Endothelial cell of umbilical vein (primary cell): ENCODE results near the gene RAD51B. TPM values are rescaled to one million over a fixed set of nuclear protein-coding genes. Genes with fewer than 3 reads are reported as not detected.
A peak's percentile ranks its signal among the peaks of the same experiment; 100 is the strongest.

Experiments used
- BruUV-seq: library from RNA; stranded (reverse); fragments of 400-500 nt; replicated peaks from 2 replicates; lab custom pipeline; 2021; lab: Mats Ljungman, UMichigan
- CTCF ChIA-PET: fragments of 300-600, 350-600 bp; sonication (Branson Sonifier 250); formaldehyde crosslinking; loops from one replicate; lab custom pipeline; 2021; ENCODE audit warnings: antibody characterized with exemption, inconsistent platforms; lab: Charles Lee
- POLR2A ChIA-PET: fragments of 300-600, 350-600 bp; sonication (Branson Sonifier 250); formaldehyde crosslinking; loops from one replicate; lab custom pipeline; 2021; ENCODE audit warnings: antibody characterized with exemption, inconsistent platforms; lab: Charles Lee
- DNase-seq: peaks from one replicate; pipeline ENCODE4 v3.0.0-alpha.2; 2011; ENCODE audit warnings: low read depth, low spot score
- FAIRE-seq: peaks from 2 replicates; lab custom pipeline; 2011; peaks lifted over from hg19 to GRCh38; lab: Jason Lieb, UNC
- H2AFZ ChIP-seq: 2 replicates; pipeline ENCODE4 v1.6.0; 2012; ENCODE audit warnings: low read depth, low read length, control low read depth, inconsistent platforms
- H3K27ac ChIP-seq: 2 replicates; pipeline ENCODE4 v1.5.1; 2011; ENCODE audit warnings: low read depth, mild to moderate bottlenecking, control low read depth, low read length, moderate library complexity; ENCODE audit not compliant: insufficient read depth
- H3K27me3 ChIP-seq, 2 experiments: 2 replicates each; pipeline versions ENCODE4 v1.6.0 to v1.6.1; 2011; ENCODE audit warnings: low read length in 2 of 2, mixed read lengths in 1 of 2; ENCODE audit not compliant: control insufficient read depth in 2 of 2, insufficient read depth in 2 of 2
- H3K36me3 ChIP-seq, 2 experiments: 2 replicates in 1 of 2; 3 replicates in 1 of 2; pipeline ENCODE4 v1.5.1; 2011; ENCODE audit warnings: low read length in 2 of 2, mild to moderate bottlenecking in 1 of 2, moderate library complexity in 1 of 2; ENCODE audit not compliant: control insufficient read depth in 2 of 2, insufficient read depth in 2 of 2; ENCODE audit errors: extremely low read depth in 1 of 2
- H3K4me1 ChIP-seq: 3 replicates; pipeline ENCODE4 v1.5.1; 2011; ENCODE audit warnings: mild to moderate bottlenecking, low read length; ENCODE audit not compliant: control insufficient read depth, insufficient read depth; ENCODE audit errors: extremely low read depth
- H3K4me2 ChIP-seq: 2 replicates; pipeline ENCODE4 v1.6.1; 2011; ENCODE audit warnings: low read length, control low read depth, mixed read lengths; ENCODE audit not compliant: insufficient read depth
- H3K4me3 ChIP-seq, 3 experiments: fragments of 200-600 bp in 1 of 3; sonication (generic), shearing (Covaris generic) in 1 of 3; replicated peaks in 1 of 3; 2 replicates each; pipeline ENCODE4 v1.5.1; 2011 to 2016; ENCODE audit warnings: control low read depth in 3 of 3, low read length in 3 of 3, mild to moderate bottlenecking in 2 of 3, inconsistent platforms in 1 of 3, low read depth in 1 of 3, moderate library complexity in 1 of 3; ENCODE audit not compliant: insufficient read depth in 1 of 3
- H3K79me2 ChIP-seq: 2 replicates; pipeline ENCODE4 v1.6.0; 2012; ENCODE audit warnings: low read length, inconsistent platforms; ENCODE audit not compliant: control insufficient read depth, insufficient read depth
- H3K9ac ChIP-seq: replicated peaks from 2 replicates; pipeline ENCODE3; 2011; ENCODE audit warnings: low read length, control low read depth; ENCODE audit not compliant: insufficient read depth; ENCODE audit errors: extremely low read depth
- H3K9me1 ChIP-seq: replicated peaks from 3 replicates; pipeline ENCODE4 v1.6.0; 2011; ENCODE audit warnings: mild to moderate bottlenecking, low read length; ENCODE audit not compliant: control insufficient read depth, insufficient read depth; ENCODE audit errors: extremely low read depth
- H3K9me3 ChIP-seq: replicated peaks from 2 replicates; pipeline ENCODE4 v1.5.1; 2012; ENCODE audit warnings: low read length, inconsistent platforms; ENCODE audit not compliant: control insufficient read depth, insufficient read depth
- H4K20me1 ChIP-seq: replicated peaks from 2 replicates; pipeline ENCODE3; 2011; ENCODE audit warnings: mild to moderate bottlenecking, low read length; ENCODE audit not compliant: control insufficient read depth, insufficient read depth; ENCODE audit errors: extremely low read depth
- EZH2 ChIP-seq: IDR thresholded peaks from 2 replicates; pipeline ENCODE4 v1.6.1; 2012; ENCODE audit warnings: borderline replicate concordance, low read depth, mild to moderate bottlenecking, moderate library complexity, low read length, inconsistent platforms; ENCODE audit not compliant: severe bottlenecking
- FOS ChIP-seq: IDR thresholded peaks from 2 replicates; pipeline ENCODE4 v1.6.1; 2011; ENCODE audit warnings: mild to moderate bottlenecking, low read length, moderate library complexity, borderline replicate concordance; ENCODE audit not compliant: insufficient read depth
- GATA2 ChIP-seq: IDR thresholded peaks from 2 replicates; pipeline ENCODE4 v1.7.0; 2011; ENCODE audit warnings: low read depth, mild to moderate bottlenecking, moderate library complexity, mixed read lengths, low read length; ENCODE audit not compliant: insufficient read length, insufficient read depth
- JUN ChIP-seq: IDR thresholded peaks from 2 replicates; pipeline ENCODE4 v1.6.1; 2011; ENCODE audit warnings: borderline replicate concordance, low read depth; ENCODE audit not compliant: insufficient read length, insufficient read depth
- MYC ChIP-seq: IDR thresholded peaks from one replicate; pipeline ENCODE4 v1.6.1; 2011; ENCODE audit warnings: mild to moderate bottlenecking, low read depth, low read length
- POLR2A ChIP-seq: IDR thresholded peaks from 2 replicates; pipeline ENCODE4 v1.6.1; 2012; ENCODE audit warnings: low read depth, mild to moderate bottlenecking, control low read depth, low read length
- POLR2AphosphoS5 ChIP-seq: IDR thresholded peaks from 2 replicates; pipeline ENCODE4 v1.6.1; 2012; ENCODE audit warnings: low read depth, mild to moderate bottlenecking, control low read depth, low read length, moderate library complexity; ENCODE audit not compliant: insufficient read depth
- dilution Hi-C: fragments of 300-500 bp; cut with MboI; formaldehyde crosslinking; loops from one replicate; pipeline ENCODE4 v1.15.0; 2019; ENCODE audit warnings: low sequenced_read_pairs; ENCODE audit not compliant: extremely low pct_ligation_motif_present
- intact Hi-C: fragments of 100-400 bp; cut with micrococcal nuclease; formaldehyde crosslinking; loops from one replicate; pipeline ENCODE4 v1.10.0; 2022
- polyA plus RNA-seq, 4 experiments: library from polyadenylated mRNA; depleted of rRNA in 3 of 4; stranded (reverse) in 3 of 4; unstranded in 1 of 4; fragments of >200 nt; gene quantifications; 2 replicates each; pipeline versions ENCODE4 v1.2.1 to v1.2.3, GENCODE V29; 2011 to 2012; ENCODE audit warnings: missing spikeins in 1 of 4
- total RNA-seq: library from RNA; stranded (reverse); gene quantifications from 2 replicates; pipeline ENCODE4 v1.2.3, GENCODE V29; 2021
- TF ChIP-seq, protein P1 (sequence below), 2 donors: IDR thresholded peaks; 1 replicate in 1 of 2; 2 replicates in 1 of 2; pipeline ENCODE4 v1.5.1; 2011; ENCODE audit warnings: low read length in 2 of 2, mild to moderate bottlenecking in 2 of 2, moderate library complexity in 2 of 2, control low read depth in 1 of 2, inconsistent platforms in 1 of 2, low read depth in 1 of 2; ENCODE audit not compliant: insufficient read depth in 1 of 2; ENCODE audit errors: extremely low read depth in 1 of 2
- TF ChIP-seq, protein P2 (sequence below): IDR thresholded peaks from 2 replicates; pipeline ENCODE4 v1.6.1; 2011; ENCODE audit not compliant: insufficient read depth, insufficient read length

The RAD51B gene
- total and polyA plus RNA-seq, 2 donors (not counting 3 experiments of a cell fraction or from before 2014, with no cell fraction given) = 3.9 to 19.0 TPM

DNA sequence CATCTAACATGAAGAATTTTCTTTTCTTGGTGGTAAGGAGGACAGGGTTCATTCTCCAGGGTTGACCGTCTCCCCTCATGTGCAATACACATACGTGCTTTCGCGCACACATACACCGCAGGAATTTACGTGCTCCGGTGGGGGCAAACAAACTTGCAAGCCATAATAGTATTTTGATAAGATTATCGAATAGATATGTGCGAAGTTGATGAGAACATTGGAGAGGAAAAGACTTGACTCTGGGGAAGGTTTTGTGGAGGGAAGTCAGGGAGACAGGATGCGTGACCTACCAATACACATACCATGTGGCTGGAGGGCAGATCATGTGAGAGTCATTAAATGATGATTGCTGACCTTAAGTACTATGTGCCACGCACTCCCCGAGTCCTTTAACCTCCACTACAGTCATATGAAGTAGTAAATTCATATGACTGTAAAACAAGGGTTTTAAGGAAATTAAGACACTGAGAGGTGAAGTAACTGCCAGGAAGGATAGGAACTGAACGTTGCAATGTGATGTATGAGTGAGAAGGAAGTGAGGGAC, 921 bp downstream of the RAD51B start:
- Histone ChIP-seq H3K9ac (peak overlapping the region; percentile 83), H3K4me1 (peaks cover 16% of the 10 kb centered on the region), H3K36me3 (no peaks in the 10 kb centered on the region), H2AFZ (peak overlapping the region; percentile 98), H3K27me3 (no peaks in the 10 kb centered on the region), H3K4me2 (peak overlapping the region; percentile 94), H3K9me1 (no peaks in the 10 kb centered on the region), H4K20me1 (no peaks in the 10 kb centered on the region), H3K27ac (no peak overlapping the region), H3K9me3 (no peaks in the 10 kb centered on the region), H3K79me2 (peaks cover 4% of the 10 kb centered on the region), H3K4me3 (peak overlapping the region; percentile 81 to 96 (median 94))
- ChIA-PET POLR2A (no interaction called here), CTCF (no interaction called here)
- BruUV-seq = no TSS peak
- FAIRE-seq (no peak), DNase-seq (peak; percentile 24)
- dilution Hi-C loops = no loop called here
- intact Hi-C loops = no loop called here
- TF ChIP-seq, protein P1, sequence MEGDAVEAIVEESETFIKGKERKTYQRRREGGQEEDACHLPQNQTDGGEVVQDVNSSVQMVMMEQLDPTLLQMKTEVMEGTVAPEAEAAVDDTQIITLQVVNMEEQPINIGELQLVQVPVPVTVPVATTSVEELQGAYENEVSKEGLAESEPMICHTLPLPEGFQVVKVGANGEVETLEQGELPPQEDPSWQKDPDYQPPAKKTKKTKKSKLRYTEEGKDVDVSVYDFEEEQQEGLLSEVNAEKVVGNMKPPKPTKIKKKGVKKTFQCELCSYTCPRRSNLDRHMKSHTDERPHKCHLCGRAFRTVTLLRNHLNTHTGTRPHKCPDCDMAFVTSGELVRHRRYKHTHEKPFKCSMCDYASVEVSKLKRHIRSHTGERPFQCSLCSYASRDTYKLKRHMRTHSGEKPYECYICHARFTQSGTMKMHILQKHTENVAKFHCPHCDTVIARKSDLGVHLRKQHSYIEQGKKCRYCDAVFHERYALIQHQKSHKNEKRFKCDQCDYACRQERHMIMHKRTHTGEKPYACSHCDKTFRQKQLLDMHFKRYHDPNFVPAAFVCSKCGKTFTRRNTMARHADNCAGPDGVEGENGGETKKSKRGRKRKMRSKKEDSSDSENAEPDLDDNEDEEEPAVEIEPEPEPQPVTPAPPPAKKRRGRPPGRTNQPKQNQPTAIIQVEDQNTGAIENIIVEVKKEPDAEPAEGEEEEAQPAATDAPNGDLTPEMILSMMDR (IDR thresholded peaks at IDR 0.05; ENCODE audit: extremely low read depth in 1 of 2, insufficient read depth in 1 of 2, low read depth in 1 of 2, low read length in 2 of 2) = no peak
- TF ChIP-seq EZH2 = no peak
- TF ChIP-seq GATA2 = no peak
- no peak for TF ChIP-seq FOS
- no peak for TF ChIP-seq POLR2AphosphoS5
- no peak for TF ChIP-seq POLR2A
- TF ChIP-seq JUN = no peak
- no peak for TF ChIP-seq MYC
- TF ChIP-seq, protein P2, sequence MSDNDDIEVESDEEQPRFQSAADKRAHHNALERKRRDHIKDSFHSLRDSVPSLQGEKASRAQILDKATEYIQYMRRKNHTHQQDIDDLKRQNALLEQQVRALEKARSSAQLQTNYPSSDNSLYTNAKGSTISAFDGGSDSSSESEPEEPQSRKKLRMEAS = no peak
